Body of pancreas (tissue), 4 donors: ENCODE measurements around the gene ZNF629. TPM values are rescaled to one million over a fixed set of nuclear protein-coding genes. Genes with fewer than 3 reads are reported as not detected.

ENCODE experiments used
- ATAC-seq: fragments of 150-250 bp; one replicate; pipeline ENCODE4 v1.9.1; 2016
- DNase-seq, 4 donors: peaks; one replicate each; pipeline ENCODE4 v3.0.0-alpha.2; 2019
- H3K27ac ChIP-seq, 4 donors: fragments of 200-600 bp; sonication (generic); 1 replicate in 3 of 4; 2 replicates in 1 of 4; pipeline versions ENCODE4 v1.5.1 to v1.6.1; 2016 to 2019; ENCODE audit warnings: mild to moderate bottlenecking in 1 of 4, mixed read lengths in 1 of 4, moderate library complexity in 1 of 4
- H3K27me3 ChIP-seq, 2 donors: fragments of 200-600 bp; sonication (generic); one replicate each; pipeline ENCODE4 v1.6.0; 2016; ENCODE audit warnings: mild to moderate bottlenecking in 1 of 2
- H3K36me3 ChIP-seq, 2 donors: fragments of 200-600 bp; sonication (generic); replicated peaks in 1 of 2; 2 replicates each; pipeline ENCODE4 v1.5.1; 2016; ENCODE audit warnings: low read depth in 2 of 2; ENCODE audit not compliant: insufficient read depth in 1 of 2
- H3K4me1 ChIP-seq: fragments of 200-600 bp; sonication (generic); one replicate; pipeline ENCODE4 v1.6.0; 2016
- H3K4me3 ChIP-seq, 2 donors: fragments of 200-600 bp; sonication (generic); 1 replicate in 1 of 2; 2 replicates in 1 of 2; pipeline ENCODE4 v1.5.1; 2016 to 2019
- H3K9me3 ChIP-seq, 3 donors: fragments of 200-600 bp; sonication (generic); 1 replicate in 2 of 3; 2 replicates in 1 of 3; pipeline ENCODE4 v1.5.1; 2016
- CTCF ChIP-seq, 7 experiments: fragments of 450-650 bp in 4 of 7; fragments of 200-600 bp in 3 of 7; sonication (generic) in 3 of 7; IDR thresholded peaks; one replicate each; pipeline ENCODE4 v1.5.1; 2016 to 2019; ENCODE audit warnings: antibody characterized with exemption in 7 of 7
- POLR2A ChIP-seq, 3 donors: fragments of 450-650 bp; IDR thresholded peaks; one replicate each; pipeline ENCODE4 v1.6.1; 2016; ENCODE audit warnings: antibody characterized with exemption in 3 of 3, mild to moderate bottlenecking in 2 of 3
- WGBS, 2 donors: methylation state at CpG; one replicate each; pipeline ENCODE4 v1.1.5; 2017; 5-methylcytosine and 5-hydroxymethylcytosine counted together
- intact Hi-C: fragments of 100-400 bp; cut with DNase I; formaldehyde crosslinking; loops from one replicate; pipeline ENCODE4 v1.15.1; 2023
- total RNA-seq, 2 donors: library from RNA; depleted of rRNA; stranded (reverse); fragments of >200 nt; gene quantifications; one replicate each; pipeline ENCODE4 v1.1.0, GENCODE V29; 2016

The ZNF629 gene
- total RNA-seq, 2 donors from 2014 or later = 8.6 to 9.2 TPM

DNA sequence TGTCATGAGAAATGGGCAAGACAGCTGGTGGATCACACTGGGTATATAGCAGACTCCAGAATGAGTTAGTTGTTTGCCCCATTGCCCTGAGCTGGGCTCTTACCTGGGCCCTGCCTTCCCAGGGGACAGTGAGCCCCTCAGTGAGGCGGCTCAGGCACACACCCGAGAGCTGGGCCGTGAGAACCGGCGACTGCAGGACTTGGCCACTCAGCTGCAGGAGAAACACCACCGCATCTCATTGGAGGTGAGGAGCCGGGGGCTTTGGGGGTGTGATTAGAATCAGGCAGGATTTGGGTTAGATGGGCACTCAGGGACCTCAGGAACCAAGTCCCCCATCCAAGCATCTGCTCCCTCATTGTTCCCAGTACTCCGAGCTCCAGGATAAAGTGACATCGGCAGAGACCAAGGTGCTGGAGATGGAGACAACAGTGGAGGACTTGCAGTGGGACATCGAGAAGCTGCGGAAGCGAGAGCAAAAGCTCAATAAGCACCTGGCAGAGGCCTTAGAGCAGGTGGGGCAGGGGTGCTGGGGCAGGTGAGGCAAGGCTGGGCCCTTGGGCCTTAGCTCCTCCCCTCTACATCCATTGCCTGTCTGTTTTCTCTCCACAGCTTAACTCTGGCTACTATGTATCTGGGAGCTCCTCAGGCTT is 22.1 kb downstream of the ZNF629 start:
- TF ChIP-seq CTCF (IDR thresholded peaks at IDR 0.05) (no peak), POLR2A (IDR thresholded peaks at IDR 0.05) (no peak)
- Histone ChIP-seq H3K9me3 (no peaks in the 10 kb centered on the region), H3K36me3 (peaks cover 22 to 52% of the 10 kb centered on the region in 2 donors), H3K27me3 (no peaks in the 10 kb centered on the region), H3K27ac (no peak overlapping the region), H3K4me1 (peaks cover 30% of the 10 kb centered on the region), H3K4me3 (no peak overlapping the region)
- 92 to 93% methylated on average over 11 of the region's 12 CpGs for WGBS, 2 donors
- DNase-seq (no peak), ATAC-seq (no peak)
- intact Hi-C loops = no loop called here

- DNase-seq (no peak), ATAC-seq (no peak)
- no peak overlapping the region for H3K27ac ChIP-seq
- H3K27me3 ChIP-seq = no peaks in the 10 kb centered on the region
- WGBS, 2 donors = 85 to 91% methylated on average over 7 to 11 of the region's 11 CpGs
- intact Hi-C loops = no loop called here
- no peak overlapping the region for H3K4me3 ChIP-seq
- H3K9me3 ChIP-seq = no peaks in the 10 kb centered on the region
- H3K36me3 ChIP-seq = peaks cover 15 to 45% of the 10 kb centered on the region in 2 donors
- no peak for TF ChIP-seq POLR2A (IDR thresholded peaks at IDR 0.05)
- no peak for TF ChIP-seq CTCF (IDR thresholded peaks at IDR 0.05)
- H3K4me1 ChIP-seq = peaks cover 30% of the 10 kb centered on the region
These were observed 22.9 kb downstream of the ZNF629 start for GRCh38 chr16:30764086-30764485.

GRCh38 chr16:30762991-30763725 is 23.8 kb downstream of the ZNF629 start:
- peaks cover 30% of the 10 kb centered on the region for H3K4me1 ChIP-seq
- no peaks in the 10 kb centered on the region for H3K9me3 ChIP-seq
- TF ChIP-seq POLR2A (IDR thresholded peaks at IDR 0.05) = no peak
- TF ChIP-seq CTCF (IDR thresholded peaks at IDR 0.05) = no peak
- peak overlapping the region; percentile 45 to 93 for H3K4me3 ChIP-seq
- peaks cover 6 to 35% of the 10 kb centered on the region in 2 donors for H3K36me3 ChIP-seq
- WGBS, 2 donors = 53 to 56% methylated on average over 15 of the region's 15 CpGs
- intact Hi-C loops = no loop called here
- no peak for ATAC-seq
- H3K27me3 ChIP-seq = no peaks in the 10 kb centered on the region
- H3K27ac ChIP-seq = peak overlapping the region in 3 of 4 donors; percentile 80 to 91 (median 88)
- no peak for DNase-seq

DNA sequence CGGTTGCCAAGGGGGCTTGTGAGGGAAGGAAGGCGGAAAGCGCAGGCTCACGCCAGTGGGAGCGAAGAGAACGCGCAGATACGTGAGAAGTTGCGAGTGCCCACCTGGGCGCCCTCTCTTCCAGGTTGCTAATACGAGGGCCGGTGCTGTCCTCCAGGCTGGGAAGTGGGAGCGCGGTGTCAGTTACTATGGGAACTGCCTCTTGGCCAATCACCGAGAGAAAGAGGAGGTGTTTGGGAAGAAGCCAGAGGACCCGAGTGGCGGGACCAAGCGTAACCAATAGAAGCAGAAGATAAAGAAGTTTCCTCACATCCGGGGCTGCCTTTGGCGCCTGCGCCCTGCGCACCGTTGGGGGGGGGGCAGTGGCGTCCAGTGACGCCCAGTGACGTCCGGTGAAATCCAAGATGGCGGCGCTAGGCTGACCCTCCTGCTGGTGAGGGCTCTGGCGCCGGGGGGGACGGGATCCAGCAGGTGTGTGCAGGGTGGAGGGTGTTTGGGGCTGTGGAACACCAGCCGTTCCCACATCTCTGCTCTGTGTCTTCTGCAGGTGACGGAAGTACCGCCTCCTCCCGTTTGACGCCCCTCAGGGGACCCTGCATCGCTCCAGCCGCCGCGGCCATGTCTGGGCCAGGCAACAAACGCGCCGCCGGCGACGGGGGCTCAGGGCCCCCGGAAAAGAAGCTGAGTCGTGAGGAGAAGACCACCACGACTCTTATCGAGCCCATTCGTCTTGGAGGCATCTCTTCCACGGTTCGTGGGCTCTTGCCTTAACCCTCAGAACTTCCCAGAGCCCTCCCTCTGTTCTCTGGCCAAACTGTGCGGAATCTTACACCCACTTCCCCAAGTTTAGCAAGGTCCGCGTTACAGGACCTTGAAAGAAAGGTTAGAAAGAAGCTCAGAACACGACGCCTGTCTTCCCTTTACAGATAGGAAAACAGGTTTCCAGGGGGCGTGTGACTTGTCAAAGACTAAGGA is 24.8 kb downstream of the ZNF629 start, which contains the start of the genes CFAP119 and RNF40:
Gene CFAP119 (minus strand): TSS at position 135 of the 975 bp plus-strand sequence. CDS start 314 bp downstream, outside the sequence.
Gene RNF40 (plus strand): TSS at position 395 of the 975 bp plus-strand sequence. CDS start 224 bp downstream, at position 619.
- Histone ChIP-seq H3K4me1 (peaks cover 30% of the 10 kb centered on the region), H3K27me3 (no peaks in the 10 kb centered on the region), H3K4me3 (peak within 1 kb of the TSS; percentile 45 to 93), H3K9me3 (no peaks in the 10 kb centered on the region), H3K36me3 (peaks cover 0 to 29% of the 10 kb centered on the region in 2 donors), H3K27ac (peak within 1 kb of the TSS; percentile 76 to 91 (median 84))
- ATAC-seq = peak; percentile 99
- TF ChIP-seq POLR2A (IDR thresholded peaks at IDR 0.05) (peak; percentile 30 to 87 (median 77)), CTCF (IDR thresholded peaks at IDR 0.05) (peak in 1 of 7 experiments; percentile 13)
- WGBS, 2 donors = 0 to 1% methylated on average over 20 to 60 of the region's 60 CpGs
- intact Hi-C loops = no loop called here
- peak; percentile 97 to 99 (median 98) for DNase-seq
